ENCODE measurements around the gene KICS2.

- TF ChIP-seq CTCF (IDR thresholded peaks at IDR 0.05) (no peak), POLR2A (IDR thresholded peaks at IDR 0.05) (no peak), POLR2AphosphoS5 (IDR thresholded peaks at IDR 0.05) (no peak)
Observed at GRCh38 chr12:64189530-64189929, 32.6 kb downstream of the KICS2 start.

Data from upper lobe of left lung (tissue), 4 donors.